Fibroblast of lung (primary cell): Measurements from ENCODE around the gene MRPL38. TPM values are rescaled to one million over a fixed set of nuclear protein-coding genes. Genes with fewer than 3 reads are reported as not detected.

Source experiments
- DNase-seq, 2 donors: peaks; one replicate each; pipeline versions ENCODE4 v3.0.0 to v3.0.0-alpha.2; 2010; ENCODE audit warnings: low read depth in 2 of 2
- H2AFZ ChIP-seq: 2 replicates; pipeline ENCODE4 v1.5.1; 2012; ENCODE audit warnings: low read length, control low read depth, inconsistent platforms
- H3K27ac ChIP-seq: 2 replicates; pipeline ENCODE4 v1.5.1; 2011; ENCODE audit warnings: low read length, control low read depth; ENCODE audit not compliant: insufficient read depth
- H3K27me3 ChIP-seq: 2 replicates; pipeline ENCODE4 v1.5.1; 2011; ENCODE audit warnings: mild to moderate bottlenecking, low read length; ENCODE audit not compliant: control insufficient read depth, insufficient read depth
- H3K36me3 ChIP-seq: 2 replicates; pipeline ENCODE4 v1.5.1; 2011; ENCODE audit warnings: low read length; ENCODE audit not compliant: control insufficient read depth, insufficient read depth
- H3K4me1 ChIP-seq: 2 replicates; pipeline ENCODE4 v1.5.1; 2011; ENCODE audit warnings: low read length; ENCODE audit not compliant: control insufficient read depth, insufficient read depth; ENCODE audit errors: extremely low read depth
- H3K4me2 ChIP-seq: 2 replicates; pipeline ENCODE4 v1.5.1; 2011; ENCODE audit warnings: low read length, control low read depth; ENCODE audit not compliant: insufficient read depth; ENCODE audit errors: extremely low read depth
- H3K4me3 ChIP-seq, 4 experiments: fragments of 200-600 bp in 1 of 4; sonication (generic) in 1 of 4; replicated peaks in 1 of 4; 2 replicates each; pipeline ENCODE4 v1.5.1; 2011 to 2016; ENCODE audit warnings: low read length in 4 of 4, low read depth in 3 of 4, mild to moderate bottlenecking in 3 of 4, control low read depth in 2 of 4, inconsistent platforms in 1 of 4, mixed read lengths in 1 of 4; ENCODE audit not compliant: insufficient read depth in 1 of 4; ENCODE audit errors: control extremely low read depth in 1 of 4
- H3K79me2 ChIP-seq: 2 replicates; pipeline ENCODE4 v1.5.1; 2012; ENCODE audit warnings: mild to moderate bottlenecking, low read length, inconsistent platforms; ENCODE audit not compliant: control insufficient read depth, insufficient read depth
- H3K9ac ChIP-seq: 2 replicates; pipeline ENCODE4 v1.5.1; 2011; ENCODE audit warnings: mild to moderate bottlenecking, low read length, control low read depth; ENCODE audit not compliant: insufficient read depth
- H3K9me3 ChIP-seq: 2 replicates; pipeline ENCODE4 v1.5.1; 2012; ENCODE audit warnings: low read depth, low read length; ENCODE audit not compliant: control insufficient read depth, insufficient read depth
- H4K20me1 ChIP-seq: 2 replicates; pipeline ENCODE4 v1.5.1; 2011; ENCODE audit warnings: low read length; ENCODE audit not compliant: control insufficient read depth, insufficient read depth; ENCODE audit errors: extremely low read depth
- EZH2 ChIP-seq: IDR thresholded peaks from 2 replicates; pipeline ENCODE4 v1.5.1; 2012; ENCODE audit warnings: low read length, control low read depth, mild to moderate bottlenecking; ENCODE audit errors: missing control alignments
- polyA plus RNA-seq, 2 donors: library from polyadenylated mRNA; depleted of rRNA in 1 of 2; stranded (reverse) in 1 of 2; unstranded in 1 of 2; fragments of >200 nt; gene quantifications; 2 replicates each; pipeline ENCODE4 v1.2.1, GENCODE V29; 2011 to 2012; ENCODE audit warnings: missing spikeins in 1 of 2
- total RNA-seq: library from RNA; depleted of rRNA; stranded (reverse); fragments of >200 nt; gene quantifications from 2 replicates; pipeline ENCODE4 v1.2.1, GENCODE V29; 2014
- TF ChIP-seq, protein P1 (sequence below), 2 donors: IDR thresholded peaks in 1 of 2; conservative IDR thresholded peaks in 1 of 2; 1 replicate in 1 of 2; 2 replicates in 1 of 2; pipeline ENCODE4 v1.5.1; 2011 to 2012; ENCODE audit warnings: low read length in 2 of 2, control low read depth in 1 of 2, inconsistent platforms in 1 of 2, low read depth in 1 of 2, mild to moderate bottlenecking in 1 of 2

Gene MRPL38
- total and polyA plus RNA-seq, 2 donors (not counting 1 experiment from before 2014, with no cell fraction given) = 19.3 to 36.0 TPM

DNA sequence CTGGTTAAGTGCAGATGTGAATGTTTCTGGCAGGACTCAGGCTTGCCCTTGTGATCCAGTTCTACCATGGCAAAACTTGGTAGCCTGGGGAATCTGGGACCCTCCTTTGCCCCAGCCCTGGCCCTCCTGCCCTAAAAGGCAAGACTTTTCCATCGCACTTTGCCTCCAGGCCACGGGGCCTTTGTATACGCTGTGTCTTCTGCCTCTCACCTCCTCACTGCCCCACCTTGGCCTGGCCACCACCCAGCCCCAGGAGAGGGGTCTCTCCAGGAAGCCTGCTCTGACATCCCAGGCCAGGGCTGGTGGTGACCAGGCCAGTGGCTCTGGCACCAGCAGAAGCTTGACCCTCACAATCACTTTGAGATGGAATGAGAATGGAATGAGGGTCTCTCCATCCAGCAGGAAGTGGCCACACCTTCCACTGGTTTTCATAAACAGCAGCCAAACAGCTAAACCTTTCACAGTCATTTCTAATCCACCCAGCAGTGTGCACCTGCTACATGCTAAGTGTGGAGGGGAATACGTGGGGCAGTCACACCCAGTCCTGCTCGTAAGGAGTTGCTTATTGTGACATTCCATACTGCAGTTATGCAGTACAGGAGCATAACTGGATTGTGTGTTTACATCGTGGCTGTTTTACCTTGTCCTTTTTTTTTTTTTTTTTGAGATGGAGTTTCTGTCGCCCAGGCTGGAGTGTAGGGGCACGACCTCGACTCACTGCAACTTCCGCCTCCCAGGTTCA is 1.6 kb upstream of the MRPL38 start:
- H3K27me3 ChIP-seq = no peaks in the 10 kb centered on the region
- no peak overlapping the region for H2AFZ ChIP-seq
- H3K9ac ChIP-seq = no peak overlapping the region
- H3K27ac ChIP-seq = no peak overlapping the region
- H4K20me1 ChIP-seq = no peaks in the 10 kb centered on the region
- no peak for DNase-seq
- H3K36me3 ChIP-seq = peaks cover 5% of the 10 kb centered on the region
- peaks cover 5% of the 10 kb centered on the region for H3K79me2 ChIP-seq
- H3K4me2 ChIP-seq = no peak overlapping the region
- no peak overlapping the region for H3K4me3 ChIP-seq
- H3K9me3 ChIP-seq = no peaks in the 10 kb centered on the region
- TF ChIP-seq EZH2 = no peak
- TF ChIP-seq, protein P1, sequence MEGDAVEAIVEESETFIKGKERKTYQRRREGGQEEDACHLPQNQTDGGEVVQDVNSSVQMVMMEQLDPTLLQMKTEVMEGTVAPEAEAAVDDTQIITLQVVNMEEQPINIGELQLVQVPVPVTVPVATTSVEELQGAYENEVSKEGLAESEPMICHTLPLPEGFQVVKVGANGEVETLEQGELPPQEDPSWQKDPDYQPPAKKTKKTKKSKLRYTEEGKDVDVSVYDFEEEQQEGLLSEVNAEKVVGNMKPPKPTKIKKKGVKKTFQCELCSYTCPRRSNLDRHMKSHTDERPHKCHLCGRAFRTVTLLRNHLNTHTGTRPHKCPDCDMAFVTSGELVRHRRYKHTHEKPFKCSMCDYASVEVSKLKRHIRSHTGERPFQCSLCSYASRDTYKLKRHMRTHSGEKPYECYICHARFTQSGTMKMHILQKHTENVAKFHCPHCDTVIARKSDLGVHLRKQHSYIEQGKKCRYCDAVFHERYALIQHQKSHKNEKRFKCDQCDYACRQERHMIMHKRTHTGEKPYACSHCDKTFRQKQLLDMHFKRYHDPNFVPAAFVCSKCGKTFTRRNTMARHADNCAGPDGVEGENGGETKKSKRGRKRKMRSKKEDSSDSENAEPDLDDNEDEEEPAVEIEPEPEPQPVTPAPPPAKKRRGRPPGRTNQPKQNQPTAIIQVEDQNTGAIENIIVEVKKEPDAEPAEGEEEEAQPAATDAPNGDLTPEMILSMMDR (conservative IDR thresholded peaks at IDR 0.05 in 1 of 2, IDR thresholded peaks at IDR 0.05 in 1 of 2; ENCODE audit: low read depth in 1 of 2, low read length in 2 of 2) = no peak
- H3K4me1 ChIP-seq = no peaks in the 10 kb centered on the region

GRCh38 chr17:75902406-75902805 is 2.3 kb downstream of the MRPL38 start:
- Histone ChIP-seq H3K4me1 (no peaks in the 10 kb centered on the region), H3K27ac (no peak overlapping the region), H3K9ac (no peak overlapping the region), H3K27me3 (no peaks in the 10 kb centered on the region), H3K36me3 (peaks cover 13% of the 10 kb centered on the region), H3K79me2 (peaks cover 5% of the 10 kb centered on the region), H2AFZ (no peak overlapping the region), H3K9me3 (no peaks in the 10 kb centered on the region), H3K4me3 (no peak overlapping the region), H3K4me2 (no peak overlapping the region), H4K20me1 (no peaks in the 10 kb centered on the region)
- TF ChIP-seq, protein P1 (conservative IDR thresholded peaks at IDR 0.05 in 1 of 2, IDR thresholded peaks at IDR 0.05 in 1 of 2; ENCODE audit: low read depth in 1 of 2, low read length in 2 of 2) = no peak
- TF ChIP-seq EZH2 = no peak
- no peak for DNase-seq

GRCh38 chr17:75901727-75902126 is 3.0 kb downstream of the MRPL38 start:
- Histone ChIP-seq H3K27ac (no peak overlapping the region), H3K4me2 (no peak overlapping the region), H3K4me3 (no peak overlapping the region), H3K9ac (no peak overlapping the region), H3K27me3 (no peaks in the 10 kb centered on the region), H2AFZ (no peak overlapping the region), H4K20me1 (no peaks in the 10 kb centered on the region), H3K4me1 (no peaks in the 10 kb centered on the region), H3K79me2 (peaks cover 5% of the 10 kb centered on the region), H3K36me3 (peaks cover 13% of the 10 kb centered on the region), H3K9me3 (no peaks in the 10 kb centered on the region)
- no peak for DNase-seq
- TF ChIP-seq EZH2 = no peak
- TF ChIP-seq, protein P1 (conservative IDR thresholded peaks at IDR 0.05 in 1 of 2, IDR thresholded peaks at IDR 0.05 in 1 of 2; ENCODE audit: low read depth in 1 of 2, low read length in 2 of 2) = no peak
